OCI-LY3 (cell line): Measurements from ENCODE around the gene FHOD3.

Source experiments
- EZH2phosphoT487 ChIP-seq: fragments of 200-600 bp; shearing (Covaris generic); IDR thresholded peaks from 2 replicates; pipeline ENCODE4 v1.6.1; 2018; ENCODE audit warnings: antibody characterized with exemption, mixed run types, low read depth
- TF ChIP-seq, protein P1 (sequence below): fragments of 200-600, 300-600 bp; sonication (generic); IDR thresholded peaks from 2 replicates; pipeline ENCODE4 v1.5.1; 2014; ENCODE audit warnings: antibody characterized with exemption, low read length, low read depth

DNA sequence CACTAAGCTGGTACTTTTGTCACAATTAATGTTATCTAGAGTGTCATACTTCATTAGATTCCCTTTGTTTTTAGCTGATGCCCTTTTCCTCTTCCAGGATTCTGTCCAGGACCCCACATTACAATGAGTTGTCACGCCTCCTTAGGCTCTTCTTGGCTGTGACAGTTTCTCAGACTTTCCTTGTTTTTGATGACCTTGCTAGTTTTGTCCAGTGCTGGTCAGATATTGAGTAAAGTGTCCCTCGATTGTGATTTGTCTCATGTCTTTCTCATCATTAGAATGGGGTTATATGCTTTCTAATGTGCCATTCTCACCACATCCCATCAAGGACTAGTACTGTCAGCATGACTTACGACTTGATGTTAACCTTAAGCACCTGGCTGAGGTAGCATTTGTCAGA lies 162.3 kb downstream of the FHOD3 start:
- TF ChIP-seq, protein P1, sequence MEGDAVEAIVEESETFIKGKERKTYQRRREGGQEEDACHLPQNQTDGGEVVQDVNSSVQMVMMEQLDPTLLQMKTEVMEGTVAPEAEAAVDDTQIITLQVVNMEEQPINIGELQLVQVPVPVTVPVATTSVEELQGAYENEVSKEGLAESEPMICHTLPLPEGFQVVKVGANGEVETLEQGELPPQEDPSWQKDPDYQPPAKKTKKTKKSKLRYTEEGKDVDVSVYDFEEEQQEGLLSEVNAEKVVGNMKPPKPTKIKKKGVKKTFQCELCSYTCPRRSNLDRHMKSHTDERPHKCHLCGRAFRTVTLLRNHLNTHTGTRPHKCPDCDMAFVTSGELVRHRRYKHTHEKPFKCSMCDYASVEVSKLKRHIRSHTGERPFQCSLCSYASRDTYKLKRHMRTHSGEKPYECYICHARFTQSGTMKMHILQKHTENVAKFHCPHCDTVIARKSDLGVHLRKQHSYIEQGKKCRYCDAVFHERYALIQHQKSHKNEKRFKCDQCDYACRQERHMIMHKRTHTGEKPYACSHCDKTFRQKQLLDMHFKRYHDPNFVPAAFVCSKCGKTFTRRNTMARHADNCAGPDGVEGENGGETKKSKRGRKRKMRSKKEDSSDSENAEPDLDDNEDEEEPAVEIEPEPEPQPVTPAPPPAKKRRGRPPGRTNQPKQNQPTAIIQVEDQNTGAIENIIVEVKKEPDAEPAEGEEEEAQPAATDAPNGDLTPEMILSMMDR, result no peak
- no peak for TF ChIP-seq EZH2phosphoT487
